Testis (tissue), 3 donors: ENCODE results near the gene HTATSF1. TPM values are rescaled to one million over a fixed set of nuclear protein-coding genes. Genes with fewer than 3 reads are reported as not detected.

Source experiments
- DNase-seq: peaks from one replicate; pipeline ENCODE4 v3.0.0-alpha.2; 2019
- H3K27ac ChIP-seq, 2 donors: fragments of 200-600 bp; sonication (generic); one replicate each; pipeline ENCODE4 v1.5.1; 2019
- H3K27me3 ChIP-seq: fragments of 200-600 bp; sonication (generic); one replicate; pipeline ENCODE4 v1.5.1; 2019
- H3K36me3 ChIP-seq: fragments of 200-600 bp; sonication (generic); one replicate; pipeline ENCODE4 v1.5.1; 2017; ENCODE audit warnings: low read depth; ENCODE audit errors: missing control alignments
- H3K4me1 ChIP-seq: fragments of 200-600 bp; sonication (generic); one replicate; pipeline ENCODE4 v1.5.1; 2019
- H3K4me3 ChIP-seq, 2 donors: fragments of 200-600 bp; sonication (generic); one replicate each; pipeline ENCODE4 v1.5.1; 2017 to 2019
- H3K9me3 ChIP-seq: fragments of 200-600 bp; sonication (generic); one replicate; pipeline ENCODE4 v1.5.1; 2017
- CTCF ChIP-seq, 3 experiments: fragments of 450-650 bp in 2 of 3; fragments of 200-600 bp in 1 of 3; sonication (generic) in 1 of 3; IDR thresholded peaks; one replicate each; pipeline ENCODE4 v1.5.1; 2016 to 2019; ENCODE audit warnings: antibody characterized with exemption in 3 of 3, mild to moderate bottlenecking in 2 of 3, moderate library complexity in 1 of 3
- POLR2A ChIP-seq: fragments of 450-650 bp; IDR thresholded peaks from one replicate; pipeline ENCODE4 v1.6.1; 2017; ENCODE audit warnings: antibody characterized with exemption, mild to moderate bottlenecking, moderate library complexity
- WGBS, 2 donors: methylation state at CpG; one replicate each; pipeline ENCODE4 v1.1.5; 2018; 5-methylcytosine and 5-hydroxymethylcytosine counted together
- intact Hi-C: fragments of 100-400 bp; cut with DNase I; formaldehyde crosslinking; loops from one replicate; pipeline ENCODE4 v1.15.1; 2023; ENCODE audit warnings: low total_unique reads
- polyA plus RNA-seq: library from polyadenylated mRNA; stranded (reverse); fragments of 350-450 nt; fragmentation: Illumina TruSeq; extraction: RNeasy Lipid Tissue Mini Kit (QIAGEN cat#74804); gene quantifications from one replicate; pipeline ENCODE4 v1.2.3, GENCODE V29; 2014; ENCODE audit warnings: low read depth, low replicate concordance; ENCODE audit not compliant: insufficient read depth
- total RNA-seq, 2 donors: library from RNA; depleted of rRNA; stranded (reverse); fragments of >200 nt; gene quantifications; one replicate each; pipeline ENCODE4 v1.2.3, GENCODE V29; 2016

HTATSF1 gene
- total and polyA plus RNA-seq, 3 donors from 2014 or later, result 65.3 to 115 (median 103) TPM

- 80 to 84% methylated on average over 1 to 2 of the region's 2 CpGs for WGBS, 2 donors
- TF ChIP-seq POLR2A (no peak), CTCF (IDR thresholded peaks at IDR 0.05) (no peak)
- intact Hi-C loops, result no loop called here
Measured at GRCh38 chrX:136477026-136477425, 20.4 kb upstream of the HTATSF1 start.

GRCh38 chrX:136480383-136480782 lies 17.0 kb upstream of the HTATSF1 start:
- Histone ChIP-seq H3K27me3 (no peaks in the 10 kb centered on the region), H3K4me1 (no peaks in the 10 kb centered on the region), H3K9me3 (no peaks in the 10 kb centered on the region), H3K27ac (no peak overlapping the region), H3K36me3 (no peaks in the 10 kb centered on the region), H3K4me3 (no peak overlapping the region)
- TF ChIP-seq CTCF (IDR thresholded peaks at IDR 0.05), result no peak
- no peak for TF ChIP-seq POLR2A
- WGBS, 2 donors, result 31 to 46% methylated on average over 4 of the region's 4 CpGs
- DNase-seq, result no peak
- intact Hi-C loops, result no loop called here

More at GRCh38 chrX:136477026-136477425, 20.4 kb upstream of the HTATSF1 start:
- H3K4me1 ChIP-seq, result no peaks in the 10 kb centered on the region
- no peak overlapping the region for H3K4me3 ChIP-seq
- DNase-seq, result no peak
- H3K9me3 ChIP-seq, result no peaks in the 10 kb centered on the region
- no peaks in the 10 kb centered on the region for H3K27me3 ChIP-seq
- H3K27ac ChIP-seq, result no peak overlapping the region
- no peaks in the 10 kb centered on the region for H3K36me3 ChIP-seq

- intact Hi-C loops, result no loop called here
- H3K27ac ChIP-seq, result no peak within 1 kb of the TSS
- no peak for DNase-seq
- H3K36me3 ChIP-seq, result no peaks in the 10 kb centered on the region
- no peak within 1 kb of the TSS for H3K4me3 ChIP-seq
- TF ChIP-seq POLR2A, result no peak
- TF ChIP-seq CTCF (IDR thresholded peaks at IDR 0.05), result no peak
- H3K4me1 ChIP-seq, result no peaks in the 10 kb centered on the region
- no peaks in the 10 kb centered on the region for H3K9me3 ChIP-seq
- H3K27me3 ChIP-seq, result no peaks in the 10 kb centered on the region
- WGBS, 2 donors, result 75 to 76% methylated on average over 4 of the region's 4 CpGs
Measured at GRCh38 chrX:136487647-136488046, 9.7 kb upstream of the HTATSF1 start, which contains the start of gene BRS3. Gene BRS3 (plus strand): TSS chrX:136487947. CDS start chrX:136488115, 168 bp downstream.

GRCh38 chrX:136488706-136489105 lies 8.7 kb upstream of the HTATSF1 start:
- no peak for TF ChIP-seq POLR2A
- TF ChIP-seq CTCF (IDR thresholded peaks at IDR 0.05), result no peak

GRCh38 chrX:136491832-136492231 lies 5.6 kb upstream of the HTATSF1 start:
- H3K36me3 ChIP-seq, result no peaks in the 10 kb centered on the region
- TF ChIP-seq CTCF (IDR thresholded peaks at IDR 0.05) (no peak), POLR2A (no peak)
- no peak overlapping the region for H3K4me3 ChIP-seq
- DNase-seq, result no peak
- H3K9me3 ChIP-seq, result no peaks in the 10 kb centered on the region
- intact Hi-C loops, result no loop called here
- H3K27me3 ChIP-seq, result no peaks in the 10 kb centered on the region
- no peaks in the 10 kb centered on the region for H3K4me1 ChIP-seq
- H3K27ac ChIP-seq, result no peak overlapping the region
- 76 to 92% methylated on average over 6 of the region's 6 CpGs for WGBS, 2 donors

More at GRCh38 chrX:136488706-136489105, 8.7 kb upstream of the HTATSF1 start:
- 43 to 48% methylated on average over 5 of the region's 5 CpGs for WGBS, 2 donors
- no peaks in the 10 kb centered on the region for H3K27me3 ChIP-seq
- DNase-seq, result no peak
- H3K4me3 ChIP-seq, result no peak overlapping the region
- intact Hi-C loops, result no loop called here
- H3K36me3 ChIP-seq, result no peaks in the 10 kb centered on the region
- H3K4me1 ChIP-seq, result no peaks in the 10 kb centered on the region
- no peak overlapping the region for H3K27ac ChIP-seq
- no peaks in the 10 kb centered on the region for H3K9me3 ChIP-seq
